MG63 (cell line): ENCODE measurements around the gene ZFP36. TPM values are rescaled to one million over a fixed set of nuclear protein-coding genes. Genes with fewer than 3 reads are reported as not detected.

Experiments
- DNase-seq: peaks from one replicate; pipeline ENCODE4 v3.0.0-alpha.2; 2020
- H3K27me3 ChIP-seq: fragments of 250-450 bp; sonication (Bioruptor Pico); 2 replicates; pipeline ENCODE4 v1.5.1; 2020; ENCODE audit warnings: mild to moderate bottlenecking, moderate library complexity
- H3K36me3 ChIP-seq: fragments of 250-450 bp; sonication (Bioruptor Pico); 2 replicates; pipeline ENCODE4 v1.5.1; 2020; ENCODE audit warnings: mild to moderate bottlenecking, moderate library complexity
- H3K4me3 ChIP-seq: fragments of 250-450 bp; sonication (Bioruptor Pico); 2 replicates; pipeline ENCODE4 v1.5.1; 2020; ENCODE audit warnings: mild to moderate bottlenecking, moderate library complexity
- H3K9me3 ChIP-seq: fragments of 250-450 bp; sonication (Bioruptor Pico); 2 replicates; pipeline ENCODE4 v1.5.1; 2020; ENCODE audit warnings: mild to moderate bottlenecking, moderate library complexity
- total RNA-seq: library from RNA; depleted of rRNA; stranded (reverse); fragments of >200 nt; shearing (Covaris generic); gene quantifications from 2 replicates; pipeline ENCODE4 v1.2.3, GENCODE V29; 2014; ENCODE audit warnings: low replicate concordance

Gene ZFP36
- total RNA-seq, 1 experiment from 2014 or later: 0.66 TPM

- Histone ChIP-seq H3K9me3 (no peaks in the 10 kb centered on the region), H3K27me3 (no peaks in the 10 kb centered on the region), H3K36me3 (peaks cover 2% of the 10 kb centered on the region; the same call in 1 of the 2 replicates), H3K4me3 (no peak overlapping the region)
- no peak for DNase-seq
Observed at GRCh38 chr19:39424934-39425333, 18.3 kb downstream of the ZFP36 start.

- H3K36me3 ChIP-seq: peaks cover 2% of the 10 kb centered on the region; the same call in 1 of the 2 replicates
- no peak for DNase-seq
- H3K4me3 ChIP-seq: no peak overlapping the region
- no peaks in the 10 kb centered on the region for H3K9me3 ChIP-seq
- H3K27me3 ChIP-seq: no peaks in the 10 kb centered on the region
Observed at GRCh38 chr19:39425744-39426143, 19.1 kb downstream of the ZFP36 start.

- H3K9me3 ChIP-seq: no peaks in the 10 kb centered on the region
- H3K36me3 ChIP-seq: peaks cover 6% of the 10 kb centered on the region; the same call in 1 of the 2 replicates
- DNase-seq: no peak
- H3K27me3 ChIP-seq: no peaks in the 10 kb centered on the region
- no peak overlapping the region for H3K4me3 ChIP-seq
Observed at GRCh38 chr19:39426170-39426569, 19.5 kb downstream of the ZFP36 start.

- no peak for DNase-seq
- peaks cover 18% of the 10 kb centered on the region for H3K36me3 ChIP-seq
- no peaks in the 10 kb centered on the region for H3K9me3 ChIP-seq
- H3K4me3 ChIP-seq: no peak overlapping the region
- H3K27me3 ChIP-seq: no peaks in the 10 kb centered on the region
Observed at GRCh38 chr19:39427707-39428106, 21.1 kb downstream of the ZFP36 start.

- no peak overlapping the region for H3K4me3 ChIP-seq
- DNase-seq: peak; percentile 50
- H3K9me3 ChIP-seq: no peaks in the 10 kb centered on the region
- H3K36me3 ChIP-seq: peaks cover 26% of the 10 kb centered on the region
- H3K27me3 ChIP-seq: no peaks in the 10 kb centered on the region
Observed at GRCh38 chr19:39428283-39429112, 21.9 kb downstream of the ZFP36 start.

GRCh38 chr19:39430675-39431593, 24.3 kb downstream of the ZFP36 start:
- Histone ChIP-seq H3K36me3 (peaks cover 46% of the 10 kb centered on the region), H3K4me3 (no peak overlapping the region), H3K27me3 (no peaks in the 10 kb centered on the region), H3K9me3 (no peaks in the 10 kb centered on the region)
- peak; percentile 48 for DNase-seq

- Histone ChIP-seq H3K36me3 (peaks cover 46% of the 10 kb centered on the region), H3K27me3 (no peaks in the 10 kb centered on the region), H3K9me3 (no peaks in the 10 kb centered on the region), H3K4me3 (no peak overlapping the region)
- no peak for DNase-seq
Observed at GRCh38 chr19:39432677-39433025, 26.0 kb downstream of the ZFP36 start.

- H3K36me3 ChIP-seq: peaks cover 46% of the 10 kb centered on the region
- H3K9me3 ChIP-seq: no peaks in the 10 kb centered on the region
- H3K4me3 ChIP-seq: no peak overlapping the region
- no peaks in the 10 kb centered on the region for H3K27me3 ChIP-seq
- DNase-seq: no peak
Observed at GRCh38 chr19:39433480-39434079, 26.9 kb downstream of the ZFP36 start.

- no peak for DNase-seq
- no peaks in the 10 kb centered on the region for H3K9me3 ChIP-seq
- H3K4me3 ChIP-seq: peak overlapping the region; percentile 96
- peaks cover 46% of the 10 kb centered on the region for H3K36me3 ChIP-seq
- H3K27me3 ChIP-seq: no peaks in the 10 kb centered on the region
Observed at GRCh38 chr19:39434123-39435076, 27.8 kb downstream of the ZFP36 start.

GRCh38 chr19:39435499-39436349, 29.1 kb downstream of the ZFP36 start, which contains the start of gene RPS16:
Gene RPS16, minus strand, starts transcription at chr19:39435949. Its CDS starts 54 bp downstream, at chr19:39435895.
- Histone ChIP-seq H3K9me3 (no peaks in the 10 kb centered on the region), H3K36me3 (peaks cover 46% of the 10 kb centered on the region), H3K27me3 (no peaks in the 10 kb centered on the region), H3K4me3 (peak within 1 kb of the TSS; percentile 96)
- DNase-seq: peak; percentile 99

- no peak for DNase-seq
Observed at GRCh38 chr19:39436350-39436716, 29.7 kb downstream of the ZFP36 start.

GRCh38 chr19:39438270-39438934, 31.8 kb downstream of the ZFP36 start:
- H3K9me3 ChIP-seq: no peaks in the 10 kb centered on the region
- no peak overlapping the region for H3K4me3 ChIP-seq
- DNase-seq: no peak
- H3K36me3 ChIP-seq: peaks cover 23% of the 10 kb centered on the region
- no peaks in the 10 kb centered on the region for H3K27me3 ChIP-seq

More at GRCh38 chr19:39436350-39436716, 29.7 kb downstream of the ZFP36 start:
- H3K9me3 ChIP-seq: no peaks in the 10 kb centered on the region
- H3K4me3 ChIP-seq: peak overlapping the region; percentile 96
- no peaks in the 10 kb centered on the region for H3K27me3 ChIP-seq
- peaks cover 41% of the 10 kb centered on the region for H3K36me3 ChIP-seq

- Histone ChIP-seq H3K36me3 (peaks cover 25% of the 10 kb centered on the region), H3K27me3 (no peaks in the 10 kb centered on the region), H3K9me3 (no peaks in the 10 kb centered on the region; the same call in 1 of the 2 replicates), H3K4me3 (peak overlapping the region; percentile 95)
- no peak for DNase-seq
Observed at GRCh38 chr19:39444598-39445195, 38.0 kb downstream of the ZFP36 start.
